Stimulated activated CD8-positive, alpha-beta memory T cell treated with anti-CD3 and anti-CD28 coated beads, Interleukin-12 subunit alpha, Interleukin-12 subunit beta, amount 100 ng/mL, for 24 hours (primary cell): Measurements from ENCODE around the gene TRPV6.

Experiments
- DNase-seq: peaks from one replicate; pipeline ENCODE4 v3.0.0-alpha.2; 2020; ENCODE audit errors: extremely low read depth

TRPV6 gene

DNA sequence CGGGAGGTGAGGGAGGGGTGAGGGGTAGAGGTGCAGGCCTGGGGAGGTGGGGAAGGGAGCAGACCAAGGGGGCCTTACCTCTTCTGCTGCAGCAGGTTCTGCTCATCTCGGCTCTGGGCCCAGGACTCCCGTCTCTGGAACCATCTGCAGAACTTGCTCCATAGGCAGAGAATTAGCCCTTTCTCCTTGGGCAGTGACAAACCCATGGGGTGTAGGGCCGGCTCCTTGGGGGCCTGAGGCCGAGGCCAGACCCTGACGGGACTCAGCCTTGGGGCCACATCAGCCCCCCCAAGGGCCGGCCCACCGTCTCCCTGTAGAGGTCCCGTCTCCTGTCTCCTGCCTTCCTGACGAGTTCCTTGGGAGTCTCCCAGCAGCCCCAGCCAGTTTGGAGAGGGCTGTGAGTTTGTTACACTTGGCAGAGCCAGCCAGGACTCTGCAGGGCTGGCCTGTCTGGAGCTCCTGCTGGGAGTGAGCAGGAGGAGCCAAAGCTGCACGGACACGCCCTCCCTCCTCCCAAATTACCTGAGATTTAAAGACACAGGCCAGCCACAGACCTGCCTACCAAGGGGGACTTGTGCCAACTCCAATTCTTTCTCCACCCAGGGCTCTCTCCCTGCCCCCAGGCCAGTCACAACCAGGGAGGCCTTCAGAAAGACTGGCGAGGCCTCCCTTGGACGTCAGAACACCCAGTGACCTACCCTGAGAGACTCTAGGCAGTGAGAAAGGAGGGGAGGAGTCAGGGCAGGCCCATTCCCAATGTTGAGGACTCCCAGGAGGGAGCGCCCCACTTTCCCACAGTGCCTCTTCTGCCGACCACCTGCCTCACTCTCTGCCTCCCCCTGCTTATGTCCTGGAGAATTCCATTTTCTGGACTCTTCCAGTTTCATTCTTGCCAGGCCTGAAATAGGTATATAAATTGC is at the start of gene TRPV6:
TRPV6 (minus strand) TSS at position 435 of the 920 bp plus-strand sequence.
- DNase-seq: no peak

DNA sequence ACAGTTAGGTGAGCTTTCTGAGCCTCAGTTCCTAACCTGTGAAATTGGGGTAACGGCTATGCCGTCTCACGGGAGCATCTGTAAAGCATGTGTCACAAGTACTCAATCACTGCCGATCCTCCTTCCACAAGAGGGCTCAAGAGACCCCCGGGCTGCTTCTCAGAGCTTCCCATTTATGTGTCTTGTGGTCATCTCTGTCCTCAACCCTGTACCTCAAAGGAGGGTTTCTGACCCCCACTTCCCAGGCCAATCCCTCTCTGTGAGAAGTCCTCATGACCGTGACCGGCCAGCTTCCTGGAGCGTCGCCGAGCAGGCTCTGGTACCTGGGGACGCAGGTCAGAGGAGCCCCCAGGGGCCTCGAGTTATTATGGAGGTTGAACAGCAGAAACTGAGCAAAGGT is 48.5 kb upstream of the TRPV6 start:
- DNase-seq: no peak

- DNase-seq: no peak
Observed at GRCh38 chr7:142933624-142934023, 48.1 kb upstream of the TRPV6 start, which contains the start of gene TRPV5. Gene TRPV5, minus strand, starts transcription at chr7:142933746. Its CDS starts 287 bp downstream, at chr7:142933459.

DNA sequence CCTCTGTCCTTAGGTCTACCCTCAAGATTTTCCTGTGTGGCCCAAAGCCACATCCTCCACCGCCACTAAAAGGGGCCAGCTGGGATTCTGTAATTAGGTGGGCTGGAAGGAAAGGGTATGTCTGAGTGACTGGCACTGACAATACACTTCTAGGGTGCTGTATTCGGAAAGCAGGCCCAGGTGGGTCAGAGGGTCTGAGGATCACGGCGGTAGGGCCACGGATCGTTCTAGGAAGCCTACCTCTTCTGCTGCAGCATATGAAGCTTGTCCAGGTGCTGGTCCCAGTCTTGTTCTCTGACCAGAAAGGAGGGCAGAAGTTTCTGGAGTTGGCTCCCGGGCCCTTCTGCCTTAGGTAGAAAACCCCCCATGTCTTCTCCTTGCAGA is 47.5 kb upstream of the TRPV6 start:
- no peak for DNase-seq

DNA sequence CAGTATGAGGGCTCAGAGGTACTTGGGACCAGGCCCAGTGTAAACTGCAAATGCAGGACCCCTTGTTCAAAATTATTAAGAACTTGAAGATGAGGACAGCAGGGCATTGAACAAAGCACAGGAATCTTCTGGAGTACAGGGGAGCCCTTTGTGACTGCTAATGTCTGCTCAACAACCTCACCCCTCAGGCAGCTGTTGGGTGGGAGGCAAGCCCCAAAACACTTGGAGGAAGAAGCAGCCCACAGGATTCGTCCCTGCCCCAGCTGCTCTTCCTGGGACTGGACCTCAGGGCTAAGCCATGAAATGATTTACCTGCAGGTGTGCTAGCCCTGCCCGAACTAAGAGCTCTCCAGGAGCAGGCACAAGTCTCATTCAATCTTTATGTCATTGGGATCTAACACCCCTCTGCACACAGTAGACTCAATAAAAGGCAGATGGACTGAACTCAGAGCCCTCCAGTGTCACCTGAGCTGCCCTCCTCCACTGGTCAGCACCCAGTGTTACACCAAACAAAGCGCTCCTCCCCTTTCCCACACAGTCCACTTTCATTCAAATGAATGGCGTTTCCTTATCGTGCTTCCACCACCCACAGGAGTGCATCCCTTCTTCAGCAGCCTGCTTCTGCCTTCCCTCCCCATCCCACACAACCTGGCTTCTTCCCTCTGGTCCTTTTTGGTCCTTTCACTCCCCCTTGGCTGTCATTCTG is 47.0 kb upstream of the TRPV6 start:
- DNase-seq: no peak

DNA sequence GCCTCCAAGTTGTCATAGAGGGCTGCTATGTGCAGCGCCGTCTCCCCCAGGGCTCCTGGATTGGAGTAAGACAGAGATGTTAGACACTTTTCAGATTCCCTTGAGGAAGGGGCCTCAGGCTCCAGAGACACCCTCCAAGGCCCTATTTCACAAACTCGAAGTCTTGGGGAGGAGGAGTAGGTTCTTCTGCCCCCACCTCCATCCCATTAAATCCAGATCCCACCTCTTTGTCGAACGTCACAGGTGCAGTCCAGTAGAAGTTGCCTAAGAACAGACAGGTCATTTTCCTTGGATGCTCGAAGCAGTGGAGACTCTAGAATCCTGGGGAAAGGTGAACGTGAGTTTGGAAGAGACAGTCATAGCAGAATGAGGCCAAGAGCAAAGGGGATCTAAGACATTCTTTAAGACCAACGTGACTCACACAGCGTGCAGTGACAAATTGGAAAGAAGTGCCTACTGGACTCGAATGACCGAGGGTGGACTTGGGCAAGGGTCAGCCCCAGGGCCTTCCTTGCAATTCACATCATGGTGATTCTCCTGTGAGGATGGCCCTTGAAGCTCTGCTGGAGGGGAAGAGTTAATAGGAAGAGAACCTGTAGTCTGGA is 44.7 kb upstream of the TRPV6 start:
- DNase-seq: no peak

DNA sequence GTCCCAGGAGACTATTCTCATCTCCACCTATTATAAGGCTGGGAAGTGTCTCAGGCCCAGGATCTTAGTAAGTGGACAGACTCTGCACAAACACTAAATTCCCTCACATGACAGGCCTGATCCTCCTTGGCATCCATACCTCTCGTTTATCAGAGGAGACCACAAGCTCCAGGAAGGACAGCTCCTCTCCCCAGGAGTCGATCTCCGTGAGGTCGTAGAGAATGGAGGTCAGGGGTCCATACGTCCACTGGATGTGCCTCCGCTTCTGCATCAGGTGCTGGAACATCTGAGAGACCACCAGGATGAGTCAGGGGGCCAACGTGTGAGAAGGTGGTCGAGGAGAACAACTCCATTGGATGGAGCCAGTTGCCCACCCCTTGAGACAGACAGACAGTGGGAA is 42.4 kb upstream of the TRPV6 start:
- no peak for DNase-seq

DNA sequence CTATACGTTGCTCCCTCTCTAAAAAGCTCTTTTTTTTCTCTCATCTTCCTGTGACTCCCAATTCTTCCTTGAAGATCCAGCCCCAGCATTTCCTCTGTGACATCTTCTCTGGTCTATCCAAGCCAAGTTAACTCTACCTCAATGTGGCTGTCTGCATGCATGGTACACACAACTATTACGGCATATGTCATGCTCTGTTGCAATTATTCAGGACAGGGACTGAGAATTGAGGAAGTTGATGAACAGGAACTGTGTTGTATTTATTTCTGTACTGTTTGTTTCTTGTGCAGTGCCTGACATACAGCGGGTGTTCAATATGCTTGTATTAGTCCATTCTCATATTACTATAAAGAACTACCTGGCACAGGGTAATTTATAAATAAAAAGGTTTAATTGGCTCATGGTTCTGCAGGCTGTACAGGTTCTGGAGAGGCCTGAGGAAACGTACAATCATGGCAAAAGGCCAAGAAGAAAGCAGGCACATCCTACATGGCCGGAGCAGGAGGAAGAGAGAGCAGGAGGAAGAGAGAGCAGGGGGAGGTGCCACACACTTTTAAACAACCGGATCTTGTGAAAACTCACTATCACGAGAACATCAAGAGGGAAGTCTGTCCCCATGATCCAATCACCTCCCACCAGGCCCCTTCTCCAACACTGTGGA is 41.7 kb upstream of the TRPV6 start:
- DNase-seq: no peak

GRCh38 chr7:142925413-142925812 is 39.9 kb upstream of the TRPV6 start:
- DNase-seq: no peak

DNA sequence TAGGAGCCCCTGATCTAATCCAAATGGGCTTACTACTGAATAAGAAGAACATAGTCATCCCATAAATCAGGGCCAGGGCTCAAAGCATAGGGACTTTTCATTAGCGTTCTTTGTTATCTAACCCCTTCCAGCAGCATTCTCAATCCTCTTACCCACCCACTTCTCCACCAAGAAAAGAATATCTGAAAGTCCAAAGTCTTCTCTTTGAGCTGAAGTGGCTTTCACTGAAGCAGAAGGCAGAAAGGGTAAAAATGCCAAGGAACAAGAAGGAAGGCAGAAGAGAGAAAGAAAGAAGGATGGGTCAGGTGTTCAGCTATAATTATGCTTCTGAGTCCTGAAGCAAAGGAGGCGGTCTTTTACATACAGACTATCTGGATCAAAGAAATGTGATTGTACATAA is 37.8 kb upstream of the TRPV6 start:
- no peak for DNase-seq

DNA sequence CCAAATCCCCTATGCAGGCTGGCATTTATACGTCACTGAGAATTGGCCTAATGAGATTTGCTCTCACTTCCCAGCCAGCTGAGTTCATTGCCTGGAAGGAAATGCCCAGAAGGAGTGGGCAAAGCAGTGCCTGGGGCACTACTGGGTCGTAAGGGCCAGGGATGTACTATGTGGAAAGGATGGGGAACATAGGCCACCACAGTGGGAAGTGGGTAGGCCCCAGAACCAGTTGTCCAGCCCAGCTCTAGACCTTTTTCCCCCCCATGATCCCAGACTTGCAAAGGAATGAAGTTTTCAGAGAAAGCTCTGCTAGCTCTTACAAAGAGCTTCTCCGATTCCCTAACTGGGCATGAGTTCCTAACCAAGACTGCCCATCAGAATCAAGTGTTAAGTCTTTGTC is 34.1 kb upstream of the TRPV6 start:
- no peak for DNase-seq

GRCh38 chr7:142918901-142919300 is 33.4 kb upstream of the TRPV6 start:
- no peak for DNase-seq

DNA sequence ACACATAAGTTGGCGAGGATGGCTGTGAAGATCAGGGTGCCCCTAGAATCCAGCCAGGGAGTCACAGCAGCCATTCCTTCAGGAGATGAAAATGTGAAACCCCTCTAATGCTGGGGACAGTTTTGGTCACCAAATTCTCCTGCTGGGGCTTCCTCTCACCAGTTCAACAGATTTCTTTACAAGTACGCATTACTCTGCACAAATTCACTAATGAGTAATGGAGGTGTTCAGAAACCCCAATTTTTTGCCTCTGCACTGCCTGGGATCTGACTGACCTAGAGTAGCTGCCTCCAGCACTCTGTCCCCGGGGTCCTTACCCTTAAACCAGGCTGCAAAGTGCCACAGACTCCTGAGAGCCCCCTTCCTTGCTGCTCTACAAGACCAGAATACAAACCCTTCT is 31.9 kb upstream of the TRPV6 start:
- DNase-seq: no peak

GRCh38 chr7:142916508-142916907 is 31.0 kb upstream of the TRPV6 start:
- no peak for DNase-seq

GRCh38 chr7:142915315-142915714 is 29.8 kb upstream of the TRPV6 start:
- DNase-seq: no peak

- no peak for DNase-seq
Observed at GRCh38 chr7:142914121-142914520, 28.6 kb upstream of the TRPV6 start.

DNA sequence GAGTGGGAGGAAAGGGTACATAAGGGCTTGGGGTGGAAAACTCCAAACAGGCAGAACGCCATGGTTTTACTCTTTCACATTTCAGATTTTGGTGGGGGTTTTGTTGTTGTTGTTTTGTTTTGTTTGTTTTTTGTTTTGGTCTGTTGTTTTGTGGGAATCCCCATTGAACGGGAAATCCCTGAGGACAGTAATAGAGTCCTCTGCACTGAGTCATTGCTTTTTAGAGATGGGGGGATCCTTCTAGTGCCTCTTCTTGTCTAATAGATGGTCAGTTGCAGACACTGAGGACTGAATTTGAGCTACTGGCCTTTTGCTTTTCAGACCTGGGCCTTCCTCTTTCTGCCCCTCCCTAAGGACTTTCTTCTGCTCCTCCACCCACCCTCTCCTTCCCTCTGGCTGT is 28.0 kb upstream of the TRPV6 start:
- DNase-seq: no peak

- no peak for DNase-seq
Observed at GRCh38 chr7:142913051-142913450, 27.5 kb upstream of the TRPV6 start.

GRCh38 chr7:142910481-142910880 is 24.9 kb upstream of the TRPV6 start:
- no peak for DNase-seq

- DNase-seq: no peak
Observed at GRCh38 chr7:142910031-142910433, 24.5 kb upstream of the TRPV6 start.

DNA sequence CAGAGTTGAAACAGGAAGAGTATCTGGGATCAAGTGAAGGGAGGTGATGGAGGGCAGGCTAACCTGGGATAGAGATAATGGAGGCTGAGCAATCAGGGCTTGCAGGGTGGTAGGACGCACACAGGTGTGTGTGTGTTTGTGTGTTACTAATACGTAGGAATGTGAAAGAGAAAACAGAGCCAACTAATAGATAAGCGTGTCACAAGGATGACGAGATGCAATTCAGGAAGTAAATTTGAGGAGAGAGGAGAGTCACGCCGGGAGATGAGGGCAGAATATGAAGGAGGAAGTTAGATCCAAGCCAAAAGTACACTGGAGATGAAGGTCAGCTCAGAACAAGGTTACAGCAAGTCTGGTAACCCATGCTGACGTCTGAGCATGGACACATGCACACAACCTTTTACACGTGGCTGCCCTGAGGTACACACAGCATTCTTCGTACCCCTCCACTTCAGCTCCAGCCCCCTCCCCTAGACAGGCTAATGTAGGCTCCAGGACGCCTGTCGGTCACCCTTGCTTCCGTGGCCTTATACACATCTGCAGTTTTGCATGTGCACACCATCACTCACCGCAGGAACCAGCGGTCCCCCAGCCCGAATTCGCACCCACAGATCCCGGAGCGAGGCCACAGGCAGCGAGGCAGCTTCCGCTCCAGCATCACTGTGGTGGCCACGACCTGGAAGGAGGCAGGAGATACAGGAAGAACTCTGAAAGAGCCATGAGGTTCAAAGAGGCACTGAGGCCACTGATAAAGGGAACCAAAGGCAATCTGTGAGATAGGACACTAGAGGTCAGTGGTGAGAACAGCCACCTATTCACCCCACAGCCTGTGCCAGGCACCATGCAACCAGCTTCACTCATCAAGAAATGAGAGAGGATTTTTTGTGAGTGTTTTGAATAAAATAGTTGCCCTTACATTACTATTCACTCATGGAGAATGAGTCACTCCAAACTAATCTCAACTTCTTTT is 23.7 kb upstream of the TRPV6 start:
- DNase-seq: no peak
